ENCODE results near the gene ANTXR1. TPM values are rescaled to one million over a fixed set of nuclear protein-coding genes. Genes with fewer than 3 reads are reported as not detected.

ANTXR1 gene
- total and polyA plus RNA-seq, 11 donors, result 5.8 to 75.2 (median 23.3) TPM

DNA sequence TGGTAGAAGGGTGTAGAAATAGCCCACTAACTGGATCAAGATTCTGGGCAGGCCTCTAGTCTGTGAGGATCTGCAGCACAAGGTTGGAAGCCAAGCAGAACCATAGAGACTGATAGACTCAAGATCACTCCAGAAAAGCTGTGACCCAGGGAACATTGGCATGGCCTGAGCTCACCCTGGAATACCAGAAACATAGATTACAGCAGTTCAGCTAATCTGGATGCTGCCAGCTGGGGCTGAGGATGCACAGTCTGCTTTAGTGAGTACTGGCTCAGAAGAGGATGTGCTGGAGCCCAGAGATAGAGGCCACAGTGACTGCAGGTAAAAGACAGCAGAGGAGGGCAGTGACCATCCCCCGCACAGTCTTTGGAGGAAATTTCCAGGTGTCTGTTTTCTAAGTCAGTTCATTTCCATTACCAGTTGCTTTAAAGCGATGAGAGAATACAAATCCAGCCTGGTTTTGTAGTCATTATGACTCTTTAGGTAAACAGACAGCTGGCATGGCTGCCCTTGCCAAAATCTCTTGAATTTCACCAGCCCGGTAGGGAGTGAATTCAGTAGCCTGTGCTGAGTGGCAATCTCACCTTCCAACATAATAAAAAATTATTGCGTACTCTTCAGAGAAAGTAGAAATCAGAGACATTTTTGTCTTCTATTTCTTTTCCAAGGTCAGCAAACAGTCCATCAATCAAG lies 119.2 kb downstream of the ANTXR1 start:
- ATAC-seq (peak in 1 of 4 donors; percentile 63), DNase-seq (no peak)
- H3K27me3 ChIP-seq, result no peaks in the 10 kb centered on the region
- no peaks in the 10 kb centered on the region for H3K9me3 ChIP-seq
- H3K27ac ChIP-seq, result no peak overlapping the region
- TF ChIP-seq POLR2A (IDR thresholded peaks at IDR 0.05), result no peak
- TF ChIP-seq, protein P1, sequence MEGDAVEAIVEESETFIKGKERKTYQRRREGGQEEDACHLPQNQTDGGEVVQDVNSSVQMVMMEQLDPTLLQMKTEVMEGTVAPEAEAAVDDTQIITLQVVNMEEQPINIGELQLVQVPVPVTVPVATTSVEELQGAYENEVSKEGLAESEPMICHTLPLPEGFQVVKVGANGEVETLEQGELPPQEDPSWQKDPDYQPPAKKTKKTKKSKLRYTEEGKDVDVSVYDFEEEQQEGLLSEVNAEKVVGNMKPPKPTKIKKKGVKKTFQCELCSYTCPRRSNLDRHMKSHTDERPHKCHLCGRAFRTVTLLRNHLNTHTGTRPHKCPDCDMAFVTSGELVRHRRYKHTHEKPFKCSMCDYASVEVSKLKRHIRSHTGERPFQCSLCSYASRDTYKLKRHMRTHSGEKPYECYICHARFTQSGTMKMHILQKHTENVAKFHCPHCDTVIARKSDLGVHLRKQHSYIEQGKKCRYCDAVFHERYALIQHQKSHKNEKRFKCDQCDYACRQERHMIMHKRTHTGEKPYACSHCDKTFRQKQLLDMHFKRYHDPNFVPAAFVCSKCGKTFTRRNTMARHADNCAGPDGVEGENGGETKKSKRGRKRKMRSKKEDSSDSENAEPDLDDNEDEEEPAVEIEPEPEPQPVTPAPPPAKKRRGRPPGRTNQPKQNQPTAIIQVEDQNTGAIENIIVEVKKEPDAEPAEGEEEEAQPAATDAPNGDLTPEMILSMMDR (IDR thresholded peaks at IDR 0.05), result no peak
- intact Hi-C loops (cut with DNase I), result no loop called here
- H3K36me3 ChIP-seq, result peaks cover 0 to 14% (median 0%) of the 10 kb centered on the region in 9 donors
- peaks cover 0 to 6% (median 0%) of the 10 kb centered on the region in 12 donors for H3K4me1 ChIP-seq
- H3K4me3 ChIP-seq, result no peak overlapping the region
- 93 to 97% (median 96%) methylated on average over 4 of the region's 4 CpGs for WGBS, 4 donors

DNA sequence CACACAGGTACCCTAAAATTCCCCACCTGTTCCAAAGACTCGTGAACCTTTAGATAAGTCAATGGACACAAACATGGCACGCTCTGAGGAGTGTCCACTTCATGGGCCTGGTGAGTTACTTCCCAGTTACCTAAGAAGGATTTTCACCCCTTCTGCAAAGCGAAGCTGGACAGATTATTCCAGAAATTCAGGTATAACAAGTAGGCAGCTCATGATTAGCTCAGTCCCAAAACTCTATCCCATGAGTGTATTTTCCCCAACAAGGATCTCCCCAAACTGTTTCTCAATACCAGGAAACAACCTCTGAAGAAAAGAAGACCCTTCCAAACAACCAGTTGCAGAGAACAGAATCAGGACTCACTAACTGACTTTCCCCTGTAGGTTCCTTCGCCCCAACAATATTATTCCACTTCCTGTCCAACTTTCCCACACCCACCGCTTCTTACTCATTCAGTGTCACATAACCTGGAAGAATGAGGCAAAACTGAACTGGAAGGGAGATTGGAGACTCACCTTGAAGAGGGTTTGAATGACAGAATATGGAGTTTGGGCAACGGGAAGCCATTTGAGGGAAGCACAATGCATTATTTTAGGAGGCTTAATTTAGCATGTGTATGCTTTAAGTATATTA lies 120.1 kb downstream of the ANTXR1 start:
- DNase-seq (no peak), ATAC-seq (no peak)
- no peaks in the 10 kb centered on the region for H3K27me3 ChIP-seq
- peaks cover 0 to 14% (median 0%) of the 10 kb centered on the region in 9 donors for H3K36me3 ChIP-seq
- H3K4me1 ChIP-seq, result peaks cover 0 to 8% (median 0%) of the 10 kb centered on the region in 12 donors
- no peak overlapping the region for H3K27ac ChIP-seq
- H3K9me3 ChIP-seq, result no peaks in the 10 kb centered on the region
- WGBS, 4 donors, result 89 to 95% (median 94%) methylated on average over 6 of the region's 6 CpGs
- no peak for TF ChIP-seq POLR2A (IDR thresholded peaks at IDR 0.05)
- TF ChIP-seq, protein P1 (IDR thresholded peaks at IDR 0.05), result no peak
- intact Hi-C loops (cut with DNase I), result no loop called here
- H3K4me3 ChIP-seq, result no peak overlapping the region

DNA sequence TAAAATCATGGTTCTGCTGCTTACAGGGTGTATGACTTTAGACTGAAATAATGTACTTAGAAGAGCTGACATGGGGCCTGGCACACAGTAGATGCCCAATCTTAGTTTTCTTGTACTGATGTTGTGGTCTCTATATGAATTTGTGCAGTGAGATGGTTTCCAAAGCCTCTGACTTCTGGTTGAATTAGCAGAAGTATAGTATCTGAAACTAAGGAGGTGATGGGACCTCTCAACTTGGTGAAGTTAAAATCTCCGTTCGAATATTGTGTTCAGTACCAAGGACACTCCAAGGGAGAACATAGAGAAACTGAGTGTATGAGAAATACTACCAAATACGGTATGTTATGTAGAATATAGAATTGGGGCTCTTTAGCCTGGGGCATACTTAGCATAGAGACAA lies 120.9 kb downstream of the ANTXR1 start:
- DNase-seq (no peak), ATAC-seq (no peak)
- H3K9me3 ChIP-seq, result no peaks in the 10 kb centered on the region
- 95 to 100% (median 97%) methylated on average over 3 of the region's 3 CpGs for WGBS, 4 donors
- intact Hi-C loops (cut with DNase I), result no loop called here
- peaks cover 0 to 13% (median 0%) of the 10 kb centered on the region in 9 donors for H3K36me3 ChIP-seq
- no peaks in the 10 kb centered on the region for H3K27me3 ChIP-seq
- no peak overlapping the region for H3K4me3 ChIP-seq
- TF ChIP-seq POLR2A (IDR thresholded peaks at IDR 0.05), result no peak
- TF ChIP-seq, protein P1 (IDR thresholded peaks at IDR 0.05), result no peak
- H3K27ac ChIP-seq, result no peak overlapping the region
- peaks cover 0 to 12% (median 0%) of the 10 kb centered on the region in 12 donors for H3K4me1 ChIP-seq

DNA sequence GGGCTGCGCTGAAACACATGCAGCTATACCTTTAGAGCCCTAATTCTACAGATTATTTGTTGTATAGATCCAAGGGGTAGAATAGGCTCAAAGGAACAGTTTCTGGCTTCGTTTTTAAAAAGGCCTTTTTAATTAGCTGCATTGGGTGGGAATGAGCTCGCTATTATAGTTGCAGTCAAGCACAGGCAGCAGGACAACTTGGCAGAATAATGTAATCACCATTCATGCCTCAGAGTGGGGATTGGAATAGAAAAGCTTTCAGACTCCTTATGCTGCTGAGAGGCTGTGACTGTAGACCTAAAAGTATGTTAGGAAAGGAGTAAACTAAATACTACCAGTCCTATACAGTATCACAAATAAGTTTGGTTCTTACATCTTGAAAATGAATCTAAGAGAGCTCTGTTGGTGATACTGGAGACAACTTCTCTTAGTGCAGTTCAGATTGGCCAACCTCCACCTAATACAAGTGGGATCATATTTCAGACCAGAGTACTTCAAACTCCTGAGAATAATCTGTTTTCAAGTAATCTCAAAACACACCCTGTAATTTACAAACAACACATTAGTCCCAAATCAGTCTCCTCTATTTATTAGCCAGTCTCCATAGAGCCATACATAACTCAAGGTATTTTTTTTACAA lies 121.4 kb downstream of the ANTXR1 start:
- DNase-seq (no peak), ATAC-seq (no peak)
- H3K4me3 ChIP-seq, result no peak overlapping the region
- H3K9me3 ChIP-seq, result no peaks in the 10 kb centered on the region
- WGBS, 4 donors, result 63 to 72% (median 67%) methylated on average over 3 of the region's 3 CpGs
- no peak overlapping the region for H3K27ac ChIP-seq
- intact Hi-C loops (cut with DNase I), result no loop called here
- no peak for TF ChIP-seq POLR2A (IDR thresholded peaks at IDR 0.05)
- TF ChIP-seq, protein P1 (IDR thresholded peaks at IDR 0.05), result no peak
- H3K36me3 ChIP-seq, result peaks cover 0 to 13% (median 0%) of the 10 kb centered on the region in 9 donors
- H3K4me1 ChIP-seq, result peaks cover 0 to 12% (median 0%) of the 10 kb centered on the region in 12 donors
- no peaks in the 10 kb centered on the region for H3K27me3 ChIP-seq
